NCI-H446 treated with DMSO at 0.1 percent for 48 hours (cell line): ENCODE measurements around the gene JAKMIP1.
"Not testable (repeated sequence)": the region's sequence is repeated elsewhere in the genome, so short reads cannot be mapped to it uniquely, and the experiment has no call there.

ENCODE experiments used
- DNase-seq: peaks from one replicate; lab custom pipeline; 2025; lab: John Stamatoyannopoulos, UW

JAKMIP1 gene

GRCh38 chr4:6229095-6229494 is 28.7 kb upstream of the JAKMIP1 start:
- no peak for DNase-seq

- no peak for DNase-seq
These were observed 28.1 kb upstream of the JAKMIP1 start for GRCh38 chr4:6228158-6229067.

GRCh38 chr4:6227412-6228157 is 27.2 kb upstream of the JAKMIP1 start:
- no peak for DNase-seq

- no peak for DNase-seq
These were observed 26.2 kb upstream of the JAKMIP1 start for GRCh38 chr4:6226506-6226905.

- DNase-seq: no peak
These were observed 25.1 kb upstream of the JAKMIP1 start for GRCh38 chr4:6225469-6225868.

GRCh38 chr4:6224735-6225134 is 24.4 kb upstream of the JAKMIP1 start:
- DNase-seq: no peak

- no peak for DNase-seq
These were observed 22.5 kb upstream of the JAKMIP1 start for GRCh38 chr4:6222761-6223292.

GRCh38 chr4:6221851-6222760 is 21.8 kb upstream of the JAKMIP1 start:
- no peak for DNase-seq

GRCh38 chr4:6221301-6221850 is 21.0 kb upstream of the JAKMIP1 start:
- no peak for DNase-seq

GRCh38 chr4:6217716-6218381 is 17.5 kb upstream of the JAKMIP1 start:
- no peak for DNase-seq

- no peak for DNase-seq
These were observed 16.2 kb upstream of the JAKMIP1 start for GRCh38 chr4:6216588-6216987.

- no peak for DNase-seq
These were observed 9.6 kb upstream of the JAKMIP1 start for GRCh38 chr4:6209921-6210320.

GRCh38 chr4:6209291-6209690 is 8.9 kb upstream of the JAKMIP1 start:
- not testable (repeated sequence) for DNase-seq

GRCh38 chr4:6208416-6208815 is 8.1 kb upstream of the JAKMIP1 start:
- no peak for DNase-seq

- no peak for DNase-seq
These were observed 7.3 kb upstream of the JAKMIP1 start for GRCh38 chr4:6207602-6208001.

GRCh38 chr4:6206771-6207290 is 6.5 kb upstream of the JAKMIP1 start:
- DNase-seq: no peak

- DNase-seq: no peak
These were observed 5.6 kb upstream of the JAKMIP1 start for GRCh38 chr4:6205973-6206372.

GRCh38 chr4:6205567-6205931 is 5.2 kb upstream of the JAKMIP1 start:
- no peak for DNase-seq

- no peak for DNase-seq
These were observed 4.7 kb upstream of the JAKMIP1 start for GRCh38 chr4:6204871-6205566.

GRCh38 chr4:6204098-6204497 is 3.7 kb upstream of the JAKMIP1 start:
- DNase-seq: no peak
